Measurements from ENCODE around the gene SNAPC2.

Gene SNAPC2

GRCh38 chr19:7923295-7924191 lies 3.4 kb downstream of the SNAPC2 start:
- no peak for TF ChIP-seq CTCF (IDR thresholded peaks at IDR 0.05; ENCODE audit: control insufficient read depth, extremely low read depth, insufficient read depth)
- no peak for DNase-seq (ENCODE audit: low read depth)
- H3K4me3 ChIP-seq (ENCODE audit: low read depth, low read length): no peak overlapping the region

GRCh38 chr19:7924241-7924640 lies 4.1 kb downstream of the SNAPC2 start:
- TF ChIP-seq CTCF (IDR thresholded peaks at IDR 0.05; ENCODE audit: control insufficient read depth, extremely low read depth, insufficient read depth): no peak
- DNase-seq (ENCODE audit: low read depth): no peak
- H3K4me3 ChIP-seq (ENCODE audit: low read depth, low read length): no peak overlapping the region

- H3K4me3 ChIP-seq (ENCODE audit: low read depth, low read length): peak overlapping the region; percentile 27; the same call in 1 of the 2 replicates
- DNase-seq (ENCODE audit: low read depth): no peak
- TF ChIP-seq CTCF (IDR thresholded peaks at IDR 0.05; ENCODE audit: control insufficient read depth, extremely low read depth, insufficient read depth): no peak
These were observed 4.6 kb downstream of the SNAPC2 start for GRCh38 chr19:7924651-7925170.

- TF ChIP-seq CTCF (IDR thresholded peaks at IDR 0.05; ENCODE audit: control insufficient read depth, extremely low read depth, insufficient read depth): peak; percentile 93
- no peak for DNase-seq (ENCODE audit: low read depth)
- peak overlapping the region; percentile 41 for H3K4me3 ChIP-seq (ENCODE audit: low read depth, low read length)
These were observed 5.2 kb downstream of the SNAPC2 start for GRCh38 chr19:7925171-7925851.

- no peak for TF ChIP-seq CTCF (IDR thresholded peaks at IDR 0.05; ENCODE audit: control insufficient read depth, extremely low read depth, insufficient read depth)
- H3K4me3 ChIP-seq (ENCODE audit: low read depth, low read length): peak within 1 kb of the TSS; percentile 41
- DNase-seq (ENCODE audit: low read depth): no peak
These were observed 6.0 kb downstream of the SNAPC2 start, which contains the start of gene CTXN1 for GRCh38 chr19:7926021-7926726. CTXN1 (minus strand) TSS chr19:7926135; CDS start chr19:7925538, 597 bp downstream.

- DNase-seq (ENCODE audit: low read depth): no peak
- H3K4me3 ChIP-seq (ENCODE audit: low read depth, low read length): no peak overlapping the region
- TF ChIP-seq CTCF (IDR thresholded peaks at IDR 0.05; ENCODE audit: control insufficient read depth, extremely low read depth, insufficient read depth): no peak
These were observed 6.8 kb downstream of the SNAPC2 start for GRCh38 chr19:7926727-7927604.

All from LNCaP clone FGC (cell line).